Globus pallidus (tissue), 1 donor: ENCODE data around the gene TRPM4.
"Not testable (repeated sequence)": the region's sequence is repeated elsewhere in the genome, so short reads cannot be mapped to it uniquely, and the experiment has no call there.

Experiments used
- DNase-seq: peaks from one replicate; pipeline ENCODE4 v3.0.0-alpha.2; 2015; ENCODE audit warnings: low spot score

The TRPM4 gene

DNA sequence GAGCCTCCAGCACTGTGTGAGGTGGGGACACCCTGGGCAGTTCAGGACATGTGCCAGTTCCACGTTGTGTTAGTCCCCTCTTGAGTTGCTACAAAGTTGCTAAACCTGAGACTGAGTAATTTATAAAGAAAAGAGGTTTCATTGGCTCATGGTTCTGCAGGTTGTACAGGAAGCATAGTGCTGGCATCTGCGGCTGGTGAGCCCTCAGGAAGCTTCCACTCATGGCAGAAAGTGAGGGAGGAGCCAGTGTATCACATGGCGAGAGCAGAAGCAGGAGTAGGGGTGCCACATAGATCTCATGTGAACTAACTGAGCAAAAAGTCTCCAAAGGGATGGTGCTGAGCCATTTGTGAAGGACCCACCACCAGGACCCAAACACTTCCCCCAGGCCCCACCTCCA is 33.2 kb downstream of the TRPM4 start:
- no peak for DNase-seq

DNA sequence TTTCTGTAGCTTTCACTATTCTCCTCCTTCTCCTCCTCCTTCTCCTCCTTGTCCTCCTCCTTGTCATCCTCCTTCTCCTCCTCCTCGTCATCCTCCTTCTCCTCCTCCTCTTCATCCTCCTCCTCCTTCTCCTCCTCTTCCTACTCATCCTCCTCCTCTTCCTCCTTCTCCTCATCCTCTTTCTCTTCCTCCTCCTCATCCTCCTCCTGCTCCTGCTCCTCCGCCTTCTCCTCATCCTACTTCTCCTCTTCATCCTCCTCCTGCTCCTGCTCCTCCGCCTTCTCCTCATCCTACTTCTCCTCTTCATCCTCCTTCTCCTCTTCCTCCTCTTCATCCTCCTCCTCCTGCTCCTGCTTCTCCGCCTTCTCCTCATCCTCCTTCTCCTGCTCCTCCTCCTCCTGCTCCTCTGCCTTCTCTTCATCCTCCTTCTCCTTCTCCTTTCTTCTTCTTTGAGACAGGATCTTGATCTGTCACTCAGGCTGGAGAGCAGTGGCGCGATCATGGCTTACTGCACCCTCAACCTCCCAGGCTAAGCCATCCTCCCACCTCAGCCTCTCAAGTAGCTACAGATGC is 36.3 kb downstream of the TRPM4 start:
- no peak for DNase-seq

DNA sequence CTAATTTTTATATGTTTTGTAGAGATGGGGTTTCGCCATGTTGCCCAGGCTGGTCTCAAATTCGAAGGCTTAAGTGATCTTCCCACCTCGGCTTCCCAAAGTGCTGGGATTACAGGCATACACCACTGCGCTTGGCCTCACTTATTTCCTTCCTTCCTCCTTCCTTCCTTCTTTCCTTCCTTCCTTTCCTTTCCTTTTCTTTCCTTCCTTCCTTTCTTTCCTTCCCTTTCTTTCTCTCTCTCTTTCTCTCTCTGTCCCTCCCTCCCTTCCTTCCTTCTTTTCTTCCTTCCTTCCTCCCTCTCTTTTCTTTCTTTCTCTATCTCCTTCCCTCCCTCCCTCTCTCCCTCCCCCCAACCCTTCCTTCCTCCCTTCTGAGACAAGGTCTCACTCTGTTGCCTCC is 36.8 kb downstream of the TRPM4 start:
- no peak for DNase-seq

DNA sequence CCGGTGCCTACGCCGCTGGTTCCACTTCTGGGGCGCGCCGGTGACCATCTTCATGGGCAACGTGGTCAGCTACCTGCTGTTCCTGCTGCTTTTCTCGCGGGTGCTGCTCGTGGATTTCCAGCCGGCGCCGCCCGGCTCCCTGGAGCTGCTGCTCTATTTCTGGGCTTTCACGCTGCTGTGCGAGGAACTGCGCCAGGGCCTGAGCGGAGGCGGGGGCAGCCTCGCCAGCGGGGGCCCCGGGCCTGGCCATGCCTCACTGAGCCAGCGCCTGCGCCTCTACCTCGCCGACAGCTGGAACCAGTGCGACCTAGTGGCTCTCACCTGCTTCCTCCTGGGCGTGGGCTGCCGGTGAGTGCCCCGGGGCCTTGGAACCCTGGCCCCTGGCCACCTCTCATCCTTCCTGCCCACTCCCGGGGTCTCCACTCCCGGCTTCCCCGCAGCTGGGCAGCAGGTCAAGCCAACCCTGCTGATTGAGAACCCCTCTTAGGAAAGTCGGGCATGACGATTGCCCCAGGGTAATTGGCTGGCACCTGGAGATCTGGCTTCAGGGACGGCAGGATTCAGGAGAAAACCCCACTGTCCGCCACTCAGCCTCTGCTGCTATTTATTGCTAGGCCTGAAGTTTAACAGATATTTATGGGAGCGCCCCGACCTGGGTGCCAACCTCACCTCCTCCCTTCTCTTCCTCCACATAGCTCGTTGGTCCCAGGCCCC is 39.1 kb downstream of the TRPM4 start:
- no peak for DNase-seq

DNA sequence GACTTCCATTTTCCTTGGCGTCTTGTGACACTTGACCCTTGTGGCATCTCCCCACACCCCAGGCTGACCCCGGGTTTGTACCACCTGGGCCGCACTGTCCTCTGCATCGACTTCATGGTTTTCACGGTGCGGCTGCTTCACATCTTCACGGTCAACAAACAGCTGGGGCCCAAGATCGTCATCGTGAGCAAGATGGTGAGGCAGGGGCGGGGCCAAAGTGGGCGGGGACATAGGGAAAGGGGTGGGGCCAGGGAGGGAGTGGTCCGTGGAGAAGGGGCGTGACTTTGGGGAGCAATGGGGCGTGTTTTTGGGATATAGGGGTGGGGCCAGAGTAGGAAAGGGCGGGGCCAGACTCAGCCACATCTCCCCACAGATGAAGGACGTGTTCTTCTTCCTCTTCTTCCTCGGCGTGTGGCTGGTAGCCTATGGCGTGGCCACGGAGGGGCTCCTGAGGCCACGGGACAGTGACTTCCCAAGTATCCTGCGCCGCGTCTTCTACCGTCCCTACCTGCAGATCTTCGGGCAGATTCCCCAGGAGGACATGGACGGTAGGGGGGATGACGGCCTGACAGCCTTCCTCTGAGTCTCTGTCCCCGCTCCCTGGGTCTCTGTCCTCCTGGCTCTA is 42.8 kb downstream of the TRPM4 start:
- DNase-seq: no peak

DNA sequence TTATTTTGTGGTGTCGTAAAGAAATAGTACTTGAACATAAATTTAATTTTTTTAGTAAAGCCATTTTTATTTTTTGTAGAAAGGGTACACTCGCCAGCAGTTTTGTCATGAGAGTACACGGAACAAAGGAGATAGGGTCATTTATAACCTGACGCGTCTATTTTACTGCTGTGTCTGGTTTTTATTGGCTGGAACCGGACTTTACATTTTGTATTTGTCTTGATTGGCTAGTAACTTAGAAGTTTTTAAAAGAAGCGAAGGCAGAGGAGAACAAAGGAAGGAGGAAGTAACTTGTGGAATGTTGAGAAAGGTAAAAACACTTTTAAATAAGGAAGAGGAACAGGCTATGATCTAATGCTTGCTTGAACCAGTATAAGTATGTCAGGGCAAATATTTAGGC is 43.5 kb downstream of the TRPM4 start:
- no peak for DNase-seq

DNA sequence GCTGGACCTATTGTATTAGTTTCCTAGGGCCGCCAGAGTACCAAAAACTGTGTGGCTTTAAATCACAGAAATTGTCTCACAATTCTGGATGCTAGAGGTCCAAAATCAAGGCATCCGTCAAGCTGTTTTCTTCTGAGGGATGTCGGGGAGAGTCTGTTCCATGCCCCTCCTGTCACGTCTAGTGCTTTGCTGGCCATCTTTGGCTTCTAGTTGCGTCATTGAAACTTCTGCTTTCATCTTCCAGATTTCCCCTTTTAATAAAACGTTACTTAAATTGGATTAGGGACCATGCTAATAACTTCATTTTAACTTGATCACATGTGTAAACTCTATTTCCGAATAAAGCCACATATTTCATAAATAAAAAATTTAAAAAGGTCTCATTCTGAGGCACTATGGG is 47.5 kb downstream of the TRPM4 start:
- DNase-seq: peak; percentile 24

DNA sequence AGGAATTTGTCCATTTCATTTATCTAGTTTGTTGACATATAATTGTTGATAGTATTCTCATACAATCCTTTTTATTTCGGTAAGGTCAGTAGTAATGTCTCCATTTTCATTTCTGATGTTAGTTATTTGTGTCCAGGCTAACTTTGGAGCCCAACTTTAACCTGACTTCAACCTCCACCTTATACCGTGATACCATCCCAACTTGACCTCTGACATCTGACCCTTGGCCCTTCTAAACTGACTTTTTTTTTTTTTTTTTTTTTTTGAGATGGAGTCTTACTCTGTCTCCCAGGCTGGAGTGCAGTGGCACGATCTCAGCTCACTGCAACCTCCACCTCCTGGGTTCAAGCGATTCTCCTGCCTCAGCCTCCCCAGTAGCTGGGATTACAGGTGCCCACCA is 51.9 kb downstream of the TRPM4 start:
- DNase-seq: not testable (repeated sequence)

DNA sequence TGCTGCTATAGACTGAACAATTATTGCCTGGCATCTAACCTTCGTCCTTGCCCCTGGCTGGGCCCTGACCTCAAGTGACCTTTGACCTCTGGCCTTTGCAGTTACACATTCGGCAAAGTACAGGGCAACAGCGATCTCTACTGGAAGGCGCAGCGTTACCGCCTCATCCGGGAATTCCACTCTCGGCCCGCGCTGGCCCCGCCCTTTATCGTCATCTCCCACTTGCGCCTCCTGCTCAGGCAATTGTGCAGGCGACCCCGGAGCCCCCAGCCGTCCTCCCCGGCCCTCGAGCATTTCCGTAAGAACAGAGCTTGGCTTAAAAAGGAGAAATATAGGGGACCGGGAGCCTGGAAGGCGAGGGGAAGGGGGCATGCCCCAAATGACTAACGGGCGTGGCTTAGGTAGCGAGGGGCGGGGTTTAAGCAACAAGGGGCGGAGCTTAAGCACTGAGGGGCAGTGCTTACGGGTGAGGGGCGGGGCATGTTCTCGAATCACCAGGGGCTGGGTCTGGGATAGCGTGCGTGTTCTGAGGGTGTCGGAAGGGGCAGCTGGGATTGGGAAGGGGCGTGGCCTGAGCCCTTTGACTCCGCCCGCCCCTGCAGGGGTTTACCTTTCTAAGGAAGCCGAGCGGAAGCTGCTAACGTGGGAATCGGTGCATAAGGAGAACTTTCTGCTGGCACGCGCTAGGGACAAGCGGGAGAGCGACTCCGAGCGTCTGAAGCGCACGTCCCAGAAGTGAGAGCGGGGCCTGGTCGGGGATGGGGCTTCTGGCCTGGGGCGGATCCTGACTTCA is 52.7 kb downstream of the TRPM4 start:
- no peak for DNase-seq

DNA sequence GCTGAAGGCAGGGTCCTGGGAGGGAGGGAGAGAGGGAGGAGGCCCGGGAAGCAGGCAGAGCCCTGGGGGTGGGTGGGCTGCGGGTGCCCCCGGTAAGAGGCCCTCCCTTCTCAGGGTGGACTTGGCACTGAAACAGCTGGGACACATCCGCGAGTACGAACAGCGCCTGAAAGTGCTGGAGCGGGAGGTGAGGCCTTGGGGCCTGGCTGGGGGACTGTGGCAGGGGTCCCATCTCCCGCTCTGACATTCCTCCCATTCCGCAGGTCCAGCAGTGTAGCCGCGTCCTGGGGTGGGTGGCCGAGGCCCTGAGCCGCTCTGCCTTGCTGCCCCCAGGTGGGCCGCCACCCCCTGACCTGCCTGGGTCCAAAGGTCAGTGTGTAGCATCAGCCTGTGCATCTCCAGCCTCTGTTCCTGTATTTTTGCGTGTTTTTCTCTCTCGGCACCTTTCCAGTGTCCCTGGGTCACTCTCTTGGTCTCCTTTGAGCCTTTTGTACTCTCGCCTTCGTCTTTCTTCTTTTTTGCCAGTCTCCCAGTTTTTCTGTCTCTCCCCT is 53.4 kb downstream of the TRPM4 start:
- DNase-seq: no peak

DNA sequence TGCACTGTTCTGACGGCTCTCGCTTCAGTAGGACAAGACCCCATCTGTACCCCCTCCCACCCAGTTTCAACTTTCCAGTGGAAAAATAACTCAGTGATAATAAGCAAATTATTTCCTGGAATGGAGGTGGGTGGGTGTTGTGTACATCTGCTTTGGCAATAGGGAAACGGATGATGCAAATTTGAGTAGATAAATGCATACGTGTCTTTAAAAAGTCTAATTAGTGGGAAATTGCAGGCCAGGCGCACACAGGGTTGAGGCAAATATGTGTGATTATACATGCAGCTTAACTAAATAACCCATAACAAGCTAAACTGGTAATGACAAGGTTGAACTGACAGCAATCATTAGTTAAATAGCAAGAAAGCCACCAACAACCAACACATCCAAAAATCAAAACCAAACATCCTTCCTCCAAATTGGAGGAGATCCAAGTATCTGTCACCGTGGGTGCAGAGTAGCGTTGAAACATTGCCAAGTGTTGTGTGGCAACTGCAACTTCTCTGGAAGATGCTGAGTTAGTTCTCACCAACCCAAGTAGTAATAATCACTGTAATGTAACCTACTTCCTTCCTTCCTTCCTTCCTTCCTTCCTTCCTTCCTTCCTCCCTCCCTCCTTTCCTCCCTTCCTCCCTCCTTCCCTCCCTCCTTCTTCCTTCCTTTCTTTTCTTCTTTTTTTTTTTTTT is 54.6 kb downstream of the TRPM4 start:
- no peak for DNase-seq

DNA sequence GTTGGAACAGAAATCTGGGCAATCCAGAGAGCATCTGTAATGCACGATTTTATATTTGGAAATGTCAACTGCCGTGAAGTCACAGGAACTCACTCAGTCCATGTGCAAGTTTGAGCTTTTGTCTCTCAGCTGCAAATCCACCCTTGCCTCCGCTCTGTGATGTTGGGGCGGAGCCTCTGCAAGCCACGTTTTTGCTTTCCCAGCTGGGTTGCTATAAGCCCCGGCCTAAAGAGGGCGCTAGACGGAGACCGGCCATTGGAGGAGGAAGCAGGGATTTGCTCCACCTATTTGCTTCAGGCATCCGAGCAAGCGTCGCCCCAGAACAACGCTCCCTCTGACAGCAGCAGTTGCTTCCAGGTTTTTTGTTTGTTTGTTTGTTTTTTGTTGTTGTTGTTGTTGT is 56.2 kb downstream of the TRPM4 start:
- DNase-seq: no peak

DNA sequence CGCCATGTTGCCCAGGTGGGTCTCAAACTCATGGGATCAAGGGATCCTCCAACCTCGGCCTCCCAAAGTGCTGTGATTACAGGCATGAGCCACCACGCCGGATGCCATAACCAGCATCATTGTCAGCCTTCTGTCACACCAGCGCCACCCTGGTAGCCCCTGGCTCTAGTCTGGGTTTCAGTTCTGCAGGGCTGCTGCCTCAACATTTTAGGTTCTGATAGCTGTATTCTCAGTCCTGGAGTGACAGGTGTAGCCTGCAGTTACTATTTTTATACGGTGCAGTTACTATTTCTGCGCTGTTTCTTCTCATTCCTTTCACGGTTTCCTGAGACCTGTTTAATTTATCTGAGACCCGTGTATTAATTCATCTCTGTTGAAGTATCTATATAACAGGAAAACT is 57.1 kb downstream of the TRPM4 start:
- no peak for DNase-seq

DNA sequence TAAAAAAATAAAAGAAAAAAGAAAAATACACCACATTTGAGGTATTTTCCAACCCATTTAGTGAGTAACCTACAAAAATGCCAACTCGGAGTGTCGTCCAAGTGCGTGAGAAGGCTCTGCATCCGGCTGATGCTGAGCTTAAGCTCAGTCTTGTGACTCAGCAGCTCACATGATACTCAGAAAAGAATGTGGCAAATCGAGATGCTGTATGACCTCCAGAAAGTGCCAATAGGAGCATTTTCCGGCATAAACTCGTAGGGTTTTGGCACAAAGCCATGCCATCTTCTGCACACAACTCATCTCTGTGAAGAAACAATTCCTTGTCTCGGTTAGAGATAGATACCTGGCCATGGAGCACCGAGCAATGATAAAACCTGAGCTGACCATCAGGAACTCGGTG is 58.5 kb downstream of the TRPM4 start:
- DNase-seq: no peak

DNA sequence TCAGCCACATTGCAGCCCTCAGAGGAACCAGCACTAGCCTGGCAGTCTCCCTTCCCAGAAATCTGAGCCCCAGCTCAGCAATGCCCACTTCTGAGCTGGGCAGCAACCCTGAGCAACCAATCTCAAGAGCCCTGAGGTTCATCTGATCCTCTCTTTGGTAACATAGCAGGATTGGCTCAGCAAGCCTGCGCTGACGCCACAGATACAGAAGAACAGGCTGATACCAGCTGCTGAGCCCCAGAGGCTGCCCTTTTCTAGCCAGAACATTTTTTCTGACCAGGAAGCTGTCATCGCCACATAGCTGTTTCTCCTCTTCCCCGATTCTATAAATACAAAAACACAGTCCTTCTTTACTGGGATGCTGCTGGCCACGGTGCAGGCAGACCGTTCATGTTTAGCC is 59.8 kb downstream of the TRPM4 start:
- DNase-seq: no peak

DNA sequence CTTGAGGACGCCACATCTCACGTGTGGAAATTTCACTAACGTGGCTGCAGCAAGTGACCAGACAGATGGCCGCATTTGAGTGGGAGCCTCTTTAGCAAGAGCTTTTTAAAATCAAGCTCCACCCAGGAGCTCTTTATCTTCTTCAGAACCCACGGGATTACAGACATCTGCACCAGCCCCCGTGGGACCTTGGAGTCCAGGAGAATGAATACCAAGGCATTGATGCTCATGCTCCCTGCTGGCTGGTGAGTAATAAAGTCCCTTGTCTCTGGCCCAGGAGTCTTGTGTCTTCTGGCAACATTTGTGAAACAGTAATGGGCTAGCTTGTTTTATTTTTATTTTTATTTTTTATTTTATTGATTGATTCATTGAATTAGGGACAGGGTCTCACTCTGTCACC is 64.4 kb downstream of the TRPM4 start:
- DNase-seq: no peak

DNA sequence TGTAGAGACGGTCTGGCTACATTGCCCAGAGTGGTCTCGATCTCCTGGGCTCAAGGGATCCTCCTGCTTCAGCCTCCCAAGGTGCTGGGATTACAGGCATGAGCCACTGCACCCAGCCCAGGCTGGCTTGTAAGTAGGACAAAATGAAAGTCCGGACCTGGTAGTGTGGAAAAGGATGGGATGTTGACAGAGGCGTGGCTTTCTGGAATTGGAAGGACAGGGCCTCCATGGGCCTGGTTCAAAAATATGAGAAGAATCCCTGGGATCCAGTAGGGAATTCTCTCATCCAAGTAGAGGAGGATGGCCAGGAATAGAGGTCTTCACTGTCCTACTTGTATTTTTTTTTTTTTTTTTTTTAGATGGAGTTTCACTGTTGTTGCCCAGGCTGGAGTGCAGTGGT is 64.9 kb downstream of the TRPM4 start:
- DNase-seq: no peak

DNA sequence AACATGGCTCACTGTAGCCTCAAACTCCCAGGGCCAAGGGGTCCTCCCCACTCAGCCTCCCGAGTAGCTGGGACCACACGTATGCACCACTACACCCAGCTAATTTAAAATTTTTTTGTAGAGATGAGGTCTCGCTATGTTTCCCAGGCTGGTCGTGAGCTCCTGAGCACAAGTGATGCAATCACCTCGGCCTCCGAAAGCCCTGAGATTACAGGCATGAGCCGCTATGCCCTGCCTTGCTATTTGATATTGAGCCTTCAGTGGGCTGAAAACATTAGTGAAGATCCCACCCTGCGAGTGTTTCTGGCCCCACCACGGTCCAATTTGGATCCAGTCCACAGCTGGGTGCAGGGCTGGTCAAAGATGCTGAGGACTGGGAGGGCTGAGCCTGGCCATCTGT is 65.9 kb downstream of the TRPM4 start:
- no peak for DNase-seq

DNA sequence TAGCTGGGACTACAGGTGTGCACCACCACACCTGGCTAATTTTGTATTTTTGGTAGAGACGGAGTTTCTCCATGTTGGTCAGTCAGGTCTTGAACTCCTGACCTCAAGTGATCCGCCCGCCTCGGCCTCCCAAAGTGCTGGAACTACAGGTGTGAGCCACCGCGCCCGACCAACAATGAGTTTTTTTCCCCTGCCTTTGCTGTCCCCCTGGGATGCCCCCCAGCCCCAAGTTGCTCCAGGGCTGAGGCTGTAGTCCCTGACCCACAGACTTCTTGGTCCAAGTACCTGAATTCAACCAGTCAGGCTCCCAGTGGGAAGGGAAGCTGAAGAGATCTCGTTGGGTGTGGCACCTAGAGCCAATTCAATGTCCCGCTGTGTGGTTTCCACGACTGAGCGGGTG is 66.8 kb downstream of the TRPM4 start:
- DNase-seq: not testable (repeated sequence)

DNA sequence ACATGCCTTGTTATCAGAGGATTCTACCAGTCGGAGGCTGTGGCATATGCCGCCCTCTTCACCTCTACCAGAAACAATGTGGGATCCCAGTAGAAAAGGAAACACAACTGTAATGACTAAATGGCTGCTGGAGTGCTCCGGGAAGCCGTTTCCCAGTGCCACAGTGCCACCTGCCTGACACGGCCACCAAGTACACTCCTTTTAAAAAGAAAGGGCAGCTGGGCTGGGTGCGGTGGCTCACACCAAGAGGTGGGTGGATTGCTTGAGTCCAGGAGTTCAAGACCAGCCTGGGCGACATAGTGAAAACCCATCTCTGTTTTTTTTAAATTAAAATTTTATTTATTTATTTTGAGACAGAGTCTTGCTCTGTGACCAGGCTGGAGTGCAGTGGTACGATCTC is 67.3 kb downstream of the TRPM4 start:
- no peak for DNase-seq

DNA sequence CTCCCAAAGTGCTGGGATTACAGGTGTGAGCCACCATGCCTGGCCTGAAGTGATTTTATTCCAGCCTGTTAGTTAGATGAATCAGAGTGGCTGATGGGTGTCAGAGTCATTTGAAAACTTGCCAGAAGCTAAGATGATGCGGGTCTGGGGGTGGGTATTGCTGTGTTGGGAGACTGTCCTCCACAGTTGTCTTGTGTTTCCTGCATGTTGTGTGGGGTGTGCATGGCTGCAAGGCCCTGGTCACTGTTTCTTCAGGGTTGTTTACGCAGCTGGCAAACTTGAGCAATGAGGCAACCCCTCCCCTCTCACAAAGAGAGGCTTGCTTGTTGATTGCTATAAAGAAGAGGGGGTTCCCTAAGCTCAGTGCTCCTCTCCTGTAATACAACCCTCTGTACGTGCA is 71.8 kb downstream of the TRPM4 start:
- no peak for DNase-seq

DNA sequence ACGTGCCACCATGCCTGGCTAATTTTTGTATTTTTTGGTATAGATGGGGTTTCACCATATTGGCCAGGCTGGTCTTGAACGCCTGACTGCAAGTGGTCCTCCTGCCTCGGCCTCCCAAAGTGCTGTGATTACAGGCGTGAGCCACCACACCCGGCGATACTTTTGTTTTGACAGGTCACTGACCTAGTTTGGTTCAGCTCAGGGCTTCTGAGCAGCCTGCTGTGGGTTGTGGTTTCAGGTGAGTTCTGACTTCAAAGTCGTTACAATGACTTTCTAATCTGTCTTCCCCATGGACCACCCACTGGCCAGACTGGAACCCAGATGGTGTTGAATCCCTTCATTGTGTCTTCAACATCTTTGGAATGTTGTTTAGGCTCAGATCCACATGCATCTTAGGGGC is 73.8 kb downstream of the TRPM4 start:
- DNase-seq: no peak
